OCI-LY7 (cell line): ENCODE data around the gene CAPRIN2. TPM values are rescaled to one million over a fixed set of nuclear protein-coding genes. Genes with fewer than 3 reads are reported as not detected.

Experiments
- BruUV-seq: library from RNA; stranded (reverse); fragments of 400-500 nt; replicated peaks from 2 replicates; lab custom pipeline; 2021; lab: Mats Ljungman, UMichigan
- CTCF ChIA-PET: fragments of 300-600 bp; sonication (Branson Sonifier 250); formaldehyde crosslinking; loops from one replicate; lab custom pipeline; 2022; ENCODE audit warnings: antibody characterized with exemption; ENCODE audit not compliant: unreplicated experiment; lab: Charles Lee
- POLR2A ChIA-PET: fragments of 300-600 bp; sonication (Branson Sonifier 250); formaldehyde crosslinking; loops from one replicate; lab custom pipeline; 2022; ENCODE audit warnings: antibody characterized with exemption; lab: Charles Lee
- DNase-seq: peaks from one replicate; pipeline ENCODE4 v3.0.0-alpha.2; 2015; ENCODE audit warnings: low spot score
- H2AFZ ChIP-seq: fragments of 200-600 bp; sonication (generic), shearing (Covaris generic); 2 replicates; pipeline ENCODE4 v1.6.1; 2014; ENCODE audit warnings: mild to moderate bottlenecking, antibody characterized with exemption, low read length, moderate library complexity
- H3K27ac ChIP-seq: fragments of 200-600 bp; sonication (generic); 2 replicates; pipeline ENCODE4 v1.5.1; 2014; ENCODE audit warnings: mixed run types, low read depth, mild to moderate bottlenecking, moderate library complexity, low read length, inconsistent platforms; ENCODE audit not compliant: poor library complexity, severe bottlenecking
- H3K36me3 ChIP-seq: fragments of 200-600 bp; sonication (generic); 2 replicates; pipeline ENCODE4 v1.6.1; 2014; ENCODE audit warnings: mild to moderate bottlenecking, antibody characterized with exemption, low read length, moderate library complexity, mixed read lengths; ENCODE audit not compliant: insufficient read depth
- H3K4me1 ChIP-seq: fragments of 200-600 bp; sonication (generic); 2 replicates; pipeline ENCODE4 v1.5.1; 2014; ENCODE audit warnings: mild to moderate bottlenecking, low read length; ENCODE audit not compliant: insufficient read depth, poor library complexity, severe bottlenecking
- H3K4me2 ChIP-seq: fragments of 200-600 bp; sonication (generic); 2 replicates; pipeline ENCODE4 v1.6.1; 2014; ENCODE audit warnings: mild to moderate bottlenecking, low read length
- H3K4me3 ChIP-seq: fragments of 200-600 bp; sonication (generic); 2 replicates; pipeline ENCODE4 v1.5.1; 2014; ENCODE audit warnings: mild to moderate bottlenecking, low read depth, low read length; ENCODE audit not compliant: poor library complexity, severe bottlenecking
- H3K79me2 ChIP-seq: fragments of 200-600 bp; sonication (generic); 2 replicates; pipeline ENCODE4 v1.6.1; 2016; ENCODE audit warnings: low read depth, mild to moderate bottlenecking, low read length, moderate library complexity, mixed read lengths; ENCODE audit not compliant: insufficient read depth
- H3K9me2 ChIP-seq: fragments of 200-600 bp; sonication (generic); 2 replicates; pipeline ENCODE4 v1.6.1; 2016; ENCODE audit warnings: mild to moderate bottlenecking, low read length, mixed read lengths; ENCODE audit not compliant: insufficient read depth
- H3K9me3 ChIP-seq: fragments of 200-600 bp; sonication (generic); 2 replicates; pipeline ENCODE4 v1.6.1; 2014; ENCODE audit warnings: mild to moderate bottlenecking, mixed run types, low read length, mixed read lengths
- H4K20me1 ChIP-seq: fragments of 200-600 bp; sonication (generic); 2 replicates; pipeline ENCODE4 v1.6.1; 2014; ENCODE audit warnings: mild to moderate bottlenecking, antibody characterized with exemption, low read length, moderate library complexity, mixed read lengths; ENCODE audit not compliant: insufficient read depth
- EZH2phosphoT487 ChIP-seq: fragments of 200-600 bp; sonication (generic); IDR thresholded peaks from 2 replicates; pipeline ENCODE4 v1.6.1; 2018; ENCODE audit warnings: low read depth, borderline replicate concordance, mild to moderate bottlenecking, mixed run types, antibody characterized with exemption, low read length, moderate library complexity, mixed read lengths
- intact Hi-C: fragments of 100-400 bp; cut with micrococcal nuclease; formaldehyde crosslinking; loops from one replicate; pipeline ENCODE4 v1.10.0; 2022; ENCODE audit not compliant: unreplicated experiment
- total RNA-seq, 2 experiments: library from RNA; depleted of rRNA in 1 of 2; stranded (reverse); fragments of >200 nt in 1 of 2; shearing (Covaris generic) in 1 of 2; gene quantifications; 2 replicates each; pipeline ENCODE4 v1.2.3, GENCODE V29; 2014 to 2022
- TF ChIP-seq, protein P1 (sequence below): fragments of 200-600 bp; sonication (generic); conservative IDR thresholded peaks from 2 replicates; pipeline ENCODE4 v1.5.1; 2014; ENCODE audit warnings: mild to moderate bottlenecking, antibody characterized with exemption, low read length, moderate library complexity, mixed read lengths

The CAPRIN2 gene
- total RNA-seq, 2 experiments from 2014 or later, result 21.7 to 23.7 TPM

DNA sequence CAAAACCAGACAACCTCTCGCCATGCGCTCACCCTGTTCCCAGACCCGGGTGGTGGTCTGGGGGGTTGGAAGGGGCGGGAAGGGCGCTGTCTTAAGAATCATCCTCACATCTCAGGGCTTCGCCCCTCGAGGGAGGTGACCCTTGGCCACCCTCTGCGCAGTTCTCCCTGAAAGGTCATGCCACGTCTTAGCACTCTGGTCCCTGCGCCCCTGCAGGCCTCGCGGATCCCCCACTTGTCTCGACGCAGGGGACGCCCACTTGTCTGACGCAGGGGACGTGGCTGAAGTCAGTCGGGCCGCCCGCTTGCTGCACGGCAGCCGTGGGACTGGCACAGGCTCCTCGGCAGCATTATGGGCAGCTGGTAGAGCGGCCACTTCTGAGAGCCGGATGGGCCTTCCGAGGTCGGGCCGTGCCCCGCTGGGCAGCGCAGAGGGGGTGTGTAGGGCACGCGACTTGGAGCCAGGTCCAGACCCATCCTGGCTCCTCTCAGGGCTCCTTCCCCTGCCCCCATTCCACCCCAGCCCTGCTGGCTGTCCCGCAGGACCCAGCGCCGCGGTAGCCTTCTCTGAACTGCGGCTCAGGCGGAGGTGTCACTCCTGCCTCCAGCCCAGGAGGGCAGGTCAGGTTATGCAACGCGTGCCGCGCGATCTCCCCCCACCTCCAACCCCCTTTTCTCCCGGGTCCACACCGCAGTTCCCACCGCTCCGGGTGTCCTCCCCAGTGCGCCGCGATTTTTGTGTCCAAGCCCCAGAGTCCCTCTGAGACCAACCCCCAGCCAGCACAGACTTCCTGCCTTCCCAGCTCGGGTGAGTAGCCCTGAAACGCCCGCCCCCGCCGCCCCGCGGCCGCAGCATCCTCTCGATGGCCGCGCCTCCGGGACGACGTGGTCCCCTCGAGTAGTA, 40.9 kb upstream of the CAPRIN2 start:
- Histone ChIP-seq H3K4me3 (no peak overlapping the region), H3K4me1 (no peaks in the 10 kb centered on the region), H3K4me2 (no peak overlapping the region), H3K36me3 (no peaks in the 10 kb centered on the region), H3K9me3 (no peaks in the 10 kb centered on the region), H3K79me2 (no peaks in the 10 kb centered on the region), H4K20me1 (no peaks in the 10 kb centered on the region), H2AFZ (no peak overlapping the region), H3K27ac (no peak overlapping the region), H3K9me2 (no peaks in the 10 kb centered on the region)
- CTCF ChIA-PET, result no interaction called here
- DNase-seq, result no peak
- no TSS peak for BruUV-seq
- intact Hi-C loops, result no loop called here
- TF ChIP-seq, protein P1, sequence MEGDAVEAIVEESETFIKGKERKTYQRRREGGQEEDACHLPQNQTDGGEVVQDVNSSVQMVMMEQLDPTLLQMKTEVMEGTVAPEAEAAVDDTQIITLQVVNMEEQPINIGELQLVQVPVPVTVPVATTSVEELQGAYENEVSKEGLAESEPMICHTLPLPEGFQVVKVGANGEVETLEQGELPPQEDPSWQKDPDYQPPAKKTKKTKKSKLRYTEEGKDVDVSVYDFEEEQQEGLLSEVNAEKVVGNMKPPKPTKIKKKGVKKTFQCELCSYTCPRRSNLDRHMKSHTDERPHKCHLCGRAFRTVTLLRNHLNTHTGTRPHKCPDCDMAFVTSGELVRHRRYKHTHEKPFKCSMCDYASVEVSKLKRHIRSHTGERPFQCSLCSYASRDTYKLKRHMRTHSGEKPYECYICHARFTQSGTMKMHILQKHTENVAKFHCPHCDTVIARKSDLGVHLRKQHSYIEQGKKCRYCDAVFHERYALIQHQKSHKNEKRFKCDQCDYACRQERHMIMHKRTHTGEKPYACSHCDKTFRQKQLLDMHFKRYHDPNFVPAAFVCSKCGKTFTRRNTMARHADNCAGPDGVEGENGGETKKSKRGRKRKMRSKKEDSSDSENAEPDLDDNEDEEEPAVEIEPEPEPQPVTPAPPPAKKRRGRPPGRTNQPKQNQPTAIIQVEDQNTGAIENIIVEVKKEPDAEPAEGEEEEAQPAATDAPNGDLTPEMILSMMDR, result no peak
- TF ChIP-seq EZH2phosphoT487, result no peak
- POLR2A ChIA-PET, result interaction anchor here (0.6 to 0.7 kb wide), 2 partner anchors 61 to 700 kb away, joined by 3 to 4 read pairs; no protein-coding TSS in a partner anchor

DNA sequence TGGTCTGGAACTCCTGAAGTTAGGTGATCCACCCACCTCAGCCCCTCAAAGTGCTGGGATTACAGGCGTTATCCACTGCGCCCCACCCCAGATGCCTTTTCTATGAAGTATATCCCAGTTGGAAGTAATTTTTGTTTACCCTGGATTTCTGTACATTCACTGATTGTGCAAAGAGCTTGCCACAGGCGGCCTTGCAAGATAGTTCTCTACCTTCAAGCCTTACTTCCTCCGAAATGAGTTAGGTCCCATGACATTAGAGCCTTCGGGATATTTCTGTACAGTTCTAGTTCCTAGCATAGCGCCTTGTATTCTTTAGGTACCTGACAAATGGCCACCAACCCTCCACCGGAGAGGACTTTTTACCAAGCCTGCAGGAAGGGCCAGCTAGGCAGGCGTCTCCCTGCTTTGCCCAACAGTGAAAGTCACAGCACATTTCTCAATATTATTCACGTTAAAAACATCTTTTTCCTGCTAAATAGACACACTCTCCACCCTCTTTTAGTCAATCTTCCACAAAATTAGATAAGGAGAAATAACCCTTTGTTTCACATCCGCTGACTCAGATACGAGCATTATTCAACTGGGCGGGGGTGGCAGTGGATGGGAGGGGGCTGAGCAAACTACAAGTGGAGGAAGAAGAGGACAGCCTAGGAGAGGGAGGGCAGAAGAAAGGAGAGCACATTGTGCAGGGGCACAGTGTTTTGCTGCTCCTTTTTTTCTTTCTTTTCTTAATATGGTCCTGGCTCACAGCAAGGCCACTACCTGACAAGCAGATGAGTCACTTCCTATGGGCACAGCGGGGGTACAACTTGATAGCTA, 40.0 kb upstream of the CAPRIN2 start:
- Histone ChIP-seq H4K20me1 (no peaks in the 10 kb centered on the region), H3K36me3 (no peaks in the 10 kb centered on the region), H3K9me3 (no peaks in the 10 kb centered on the region), H2AFZ (no peak overlapping the region), H3K4me3 (no peak overlapping the region), H3K4me2 (no peak overlapping the region), H3K9me2 (no peaks in the 10 kb centered on the region), H3K27ac (no peak overlapping the region), H3K4me1 (no peaks in the 10 kb centered on the region), H3K79me2 (no peaks in the 10 kb centered on the region)
- no peak for DNase-seq
- CTCF ChIA-PET, result no interaction called here
- TF ChIP-seq EZH2phosphoT487, result no peak
- TF ChIP-seq, protein P1, result no peak
- intact Hi-C loops, result no loop called here
- BruUV-seq, result no TSS peak
- POLR2A ChIA-PET, result interaction anchor here (0.6 kb wide), 1 partner anchor 701 kb away, joined by 3 read pairs; no protein-coding TSS in a partner anchor
